Gastrocnemius medialis (tissue), 4 donors: Measurements from ENCODE around the gene FGF22.

ENCODE experiments used
- CTCF ChIP-seq, 5 experiments: fragments of 450-650 bp in 3 of 5; fragments of 200-600 bp in 2 of 5; sonication (generic) in 2 of 5; IDR thresholded peaks in 4 of 5; conservative IDR thresholded peaks in 1 of 5; 1 replicate in 4 of 5; 2 replicates in 1 of 5; pipeline ENCODE4 v1.5.1; 2016 to 2019; ENCODE audit warnings: antibody characterized with exemption in 5 of 5, mild to moderate bottlenecking in 3 of 5, moderate library complexity in 3 of 5
- POLR2A ChIP-seq, 2 donors: fragments of 450-650 bp; IDR thresholded peaks; one replicate each; pipeline ENCODE4 v1.6.1; 2017; ENCODE audit warnings: antibody characterized with exemption in 2 of 2, mild to moderate bottlenecking in 2 of 2, moderate library complexity in 2 of 2

- TF ChIP-seq POLR2A (IDR thresholded peaks at IDR 0.05) (no peak), CTCF (IDR thresholded peaks at IDR 0.05 in 4 of 5, conservative IDR thresholded peaks at IDR 0.05 in 1 of 5) (no peak)
Observed at GRCh38 chr19:591099-591958, 48.4 kb upstream of the FGF22 start.
